ENCODE results near the gene OPRM1.
"Not testable (repeated sequence)": the region's sequence is repeated elsewhere in the genome, so short reads cannot be mapped to it uniquely, and the experiment has no call there.

DNA sequence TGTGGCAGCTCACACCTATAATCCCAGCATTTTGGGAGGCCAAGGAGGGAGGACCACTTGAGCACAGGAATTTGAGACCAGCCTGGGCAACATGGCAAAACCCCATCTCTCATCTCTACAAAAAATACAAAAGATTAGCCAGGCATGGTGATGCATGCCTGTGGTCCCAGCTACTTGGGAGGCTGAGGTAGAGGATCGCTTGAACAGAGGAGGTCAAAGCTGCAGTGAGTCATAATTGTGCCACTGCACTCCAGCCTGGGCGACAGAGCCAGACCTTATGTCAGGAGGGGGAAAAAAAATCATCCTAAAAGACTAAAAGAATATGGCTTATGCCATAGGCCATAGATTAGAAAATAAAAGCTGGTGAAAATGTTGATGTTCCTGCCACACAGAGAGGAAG, 39.6 kb downstream of the OPRM1 start:
- TF ChIP-seq, protein P1, sequence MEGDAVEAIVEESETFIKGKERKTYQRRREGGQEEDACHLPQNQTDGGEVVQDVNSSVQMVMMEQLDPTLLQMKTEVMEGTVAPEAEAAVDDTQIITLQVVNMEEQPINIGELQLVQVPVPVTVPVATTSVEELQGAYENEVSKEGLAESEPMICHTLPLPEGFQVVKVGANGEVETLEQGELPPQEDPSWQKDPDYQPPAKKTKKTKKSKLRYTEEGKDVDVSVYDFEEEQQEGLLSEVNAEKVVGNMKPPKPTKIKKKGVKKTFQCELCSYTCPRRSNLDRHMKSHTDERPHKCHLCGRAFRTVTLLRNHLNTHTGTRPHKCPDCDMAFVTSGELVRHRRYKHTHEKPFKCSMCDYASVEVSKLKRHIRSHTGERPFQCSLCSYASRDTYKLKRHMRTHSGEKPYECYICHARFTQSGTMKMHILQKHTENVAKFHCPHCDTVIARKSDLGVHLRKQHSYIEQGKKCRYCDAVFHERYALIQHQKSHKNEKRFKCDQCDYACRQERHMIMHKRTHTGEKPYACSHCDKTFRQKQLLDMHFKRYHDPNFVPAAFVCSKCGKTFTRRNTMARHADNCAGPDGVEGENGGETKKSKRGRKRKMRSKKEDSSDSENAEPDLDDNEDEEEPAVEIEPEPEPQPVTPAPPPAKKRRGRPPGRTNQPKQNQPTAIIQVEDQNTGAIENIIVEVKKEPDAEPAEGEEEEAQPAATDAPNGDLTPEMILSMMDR (IDR thresholded peaks at IDR 0.05; ENCODE audit: insufficient read depth, low read depth, low read length), result not testable (repeated sequence)
- TF ChIP-seq EZH2 (IDR thresholded peaks at IDR 0.05; ENCODE audit: insufficient read depth, low read length), result not testable (repeated sequence)
